Trophoblast cell (in vitro differentiated cells and primary cell): Measurements from ENCODE around the gene AOPEP.
A peak's percentile ranks its signal among the peaks of the same experiment; 100 is the strongest.

Experiments used
- DNase-seq, 2 donors: peaks; one replicate each; pipeline ENCODE4 v3.0.0-alpha.2; 2016
- H2AFZ ChIP-seq: 2 replicates; pipeline ENCODE4 v1.6.1; 2013; ENCODE audit warnings: low read length, moderate library complexity, mild to moderate bottlenecking; ENCODE audit not compliant: insufficient read depth, poor library complexity
- H2AK5ac ChIP-seq: 2 replicates; pipeline ENCODE4 v1.6.1; 2013; ENCODE audit warnings: mild to moderate bottlenecking, low read length
- H2BK120ac ChIP-seq: 2 replicates; pipeline ENCODE4 v1.6.1; 2013; ENCODE audit warnings: low read length, mild to moderate bottlenecking, moderate library complexity; ENCODE audit not compliant: insufficient read depth, poor library complexity
- H2BK12ac ChIP-seq: 2 replicates; pipeline ENCODE4 v1.6.1; 2013; ENCODE audit warnings: mild to moderate bottlenecking, low read length, moderate library complexity
- H2BK5ac ChIP-seq: 2 replicates; pipeline ENCODE4 v1.6.1; 2013; ENCODE audit warnings: low read length, low read depth, moderate library complexity, mild to moderate bottlenecking; ENCODE audit not compliant: poor library complexity
- H3K14ac ChIP-seq: 2 replicates; pipeline ENCODE4 v1.6.1; 2013; ENCODE audit warnings: mild to moderate bottlenecking, low read length
- H3K18ac ChIP-seq: 2 replicates; pipeline ENCODE4 v1.6.1; 2013; ENCODE audit warnings: mild to moderate bottlenecking, low read length
- H3K23ac ChIP-seq: 2 replicates; pipeline ENCODE4 v1.6.1; 2013; ENCODE audit warnings: low read length
- H3K27ac ChIP-seq: 2 replicates; pipeline ENCODE4 v1.5.1; 2013; ENCODE audit warnings: low read depth, mild to moderate bottlenecking, inconsistent platforms, low read length, moderate library complexity
- H3K27me3 ChIP-seq: 2 replicates; pipeline ENCODE4 v1.6.1; 2013; ENCODE audit warnings: inconsistent platforms, mild to moderate bottlenecking, low read length, moderate library complexity; ENCODE audit not compliant: insufficient read depth
- H3K36me3 ChIP-seq, 2 experiments: 1 replicate in 1 of 2; 2 replicates in 1 of 2; pipeline ENCODE4 v1.6.1; 2013; ENCODE audit warnings: low read length in 2 of 2, mild to moderate bottlenecking in 2 of 2, moderate library complexity in 1 of 2; ENCODE audit not compliant: insufficient read depth in 2 of 2, control insufficient read depth in 1 of 2
- H3K4ac ChIP-seq: 2 replicates; pipeline ENCODE4 v1.6.1; 2013; ENCODE audit warnings: low read depth, mild to moderate bottlenecking, low read length, moderate library complexity
- H3K4me1 ChIP-seq, 2 experiments: 1 replicate in 1 of 2; 2 replicates in 1 of 2; pipeline ENCODE4 v1.6.1; 2013; ENCODE audit warnings: low read length in 2 of 2, mild to moderate bottlenecking in 2 of 2, moderate library complexity in 1 of 2; ENCODE audit not compliant: insufficient read depth in 2 of 2, control insufficient read depth in 1 of 2
- H3K4me2 ChIP-seq: 2 replicates; pipeline ENCODE4 v1.6.1; 2013; ENCODE audit warnings: inconsistent platforms, mild to moderate bottlenecking, low read length, moderate library complexity
- H3K4me3 ChIP-seq: 2 replicates; pipeline ENCODE4 v1.5.1; 2013; ENCODE audit warnings: mild to moderate bottlenecking, low read depth, low read length, inconsistent platforms
- H3K79me1 ChIP-seq: one replicate; pipeline ENCODE4 v1.6.1; 2013; ENCODE audit warnings: low read length
- H3K79me2 ChIP-seq: 2 replicates; pipeline ENCODE4 v1.6.1; 2013; ENCODE audit warnings: low read length, mild to moderate bottlenecking; ENCODE audit not compliant: control insufficient read depth, insufficient read depth, poor library complexity
- H3K9ac ChIP-seq: 2 replicates; pipeline ENCODE4 v1.6.1; 2013; ENCODE audit warnings: mild to moderate bottlenecking, low read length
- H3K9me3 ChIP-seq: 2 replicates; pipeline ENCODE4 v1.6.1; 2013; ENCODE audit warnings: low read depth, mild to moderate bottlenecking, control low read depth, inconsistent platforms, low read length; ENCODE audit not compliant: insufficient read depth
- H4K12ac ChIP-seq: 2 replicates; pipeline ENCODE4 v1.6.1; 2013; ENCODE audit warnings: low read depth, mild to moderate bottlenecking, low read length, moderate library complexity
- H4K8ac ChIP-seq: 2 replicates; pipeline ENCODE4 v1.6.1; 2013; ENCODE audit warnings: low read depth, mild to moderate bottlenecking, low read length, moderate library complexity
- H4K91ac ChIP-seq: one replicate; pipeline ENCODE4 v1.6.1; 2013; ENCODE audit warnings: low read depth, mild to moderate bottlenecking, low read length, moderate library complexity
- WGBS: extraction: QIAGEN DNeasy Blood & Tissue Kit; methylation state at CpG from one replicate; pipeline ENCODE4 v1.1.7; 2013; ENCODE audit warnings: missing lambda C conversion rate; ENCODE audit not compliant: insufficient read length, insufficient coverage; ENCODE audit errors: extremely low coverage; 5-methylcytosine and 5-hydroxymethylcytosine counted together

The AOPEP gene

DNA sequence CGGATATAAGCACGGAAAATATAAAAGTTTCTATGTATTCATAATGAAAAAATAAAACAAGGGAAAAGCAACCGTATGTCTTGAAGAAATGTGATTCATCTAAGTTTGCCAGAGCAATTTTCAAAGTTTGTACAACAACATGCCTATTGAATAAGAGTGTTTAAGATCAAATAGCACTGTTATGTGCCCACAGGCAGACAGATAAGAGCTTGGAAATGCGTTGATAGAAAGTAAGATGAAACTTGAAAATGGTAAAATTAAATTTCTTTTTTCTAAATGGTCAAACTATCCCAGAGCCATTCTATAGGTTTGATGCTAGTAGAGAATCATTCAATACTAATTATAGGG is 401.7 kb downstream of the AOPEP start:
- Histone ChIP-seq H3K9ac (no peak overlapping the region), H3K4me2 (no peak overlapping the region), H2BK5ac (no peak overlapping the region), H3K23ac (no peak overlapping the region), H3K18ac (no peak overlapping the region), H3K9me3 (no peaks in the 10 kb centered on the region), H3K4me1 (peaks cover 0 to 8% of the 10 kb centered on the region in 2 experiments), H2AK5ac (no peak overlapping the region), H2BK120ac (no peak overlapping the region), H3K14ac (no peak overlapping the region), H2AFZ (no peak overlapping the region), H4K8ac (no peak overlapping the region), H3K36me3 (no peaks in the 10 kb centered on the region), H3K27ac (no peak overlapping the region), H2BK12ac (no peak overlapping the region), H4K12ac (no peak overlapping the region), H3K27me3 (no peaks in the 10 kb centered on the region), H3K4me3 (no peak overlapping the region), H3K79me1 (no peaks in the 10 kb centered on the region), H4K91ac (no peak overlapping the region), H3K4ac (no peak overlapping the region), H3K79me2 (no peaks in the 10 kb centered on the region)
- WGBS, result no CpG with 5 or more reads among the region's 4 CpGs
- peak in 1 of 2 donors; percentile 5 for DNase-seq

DNA sequence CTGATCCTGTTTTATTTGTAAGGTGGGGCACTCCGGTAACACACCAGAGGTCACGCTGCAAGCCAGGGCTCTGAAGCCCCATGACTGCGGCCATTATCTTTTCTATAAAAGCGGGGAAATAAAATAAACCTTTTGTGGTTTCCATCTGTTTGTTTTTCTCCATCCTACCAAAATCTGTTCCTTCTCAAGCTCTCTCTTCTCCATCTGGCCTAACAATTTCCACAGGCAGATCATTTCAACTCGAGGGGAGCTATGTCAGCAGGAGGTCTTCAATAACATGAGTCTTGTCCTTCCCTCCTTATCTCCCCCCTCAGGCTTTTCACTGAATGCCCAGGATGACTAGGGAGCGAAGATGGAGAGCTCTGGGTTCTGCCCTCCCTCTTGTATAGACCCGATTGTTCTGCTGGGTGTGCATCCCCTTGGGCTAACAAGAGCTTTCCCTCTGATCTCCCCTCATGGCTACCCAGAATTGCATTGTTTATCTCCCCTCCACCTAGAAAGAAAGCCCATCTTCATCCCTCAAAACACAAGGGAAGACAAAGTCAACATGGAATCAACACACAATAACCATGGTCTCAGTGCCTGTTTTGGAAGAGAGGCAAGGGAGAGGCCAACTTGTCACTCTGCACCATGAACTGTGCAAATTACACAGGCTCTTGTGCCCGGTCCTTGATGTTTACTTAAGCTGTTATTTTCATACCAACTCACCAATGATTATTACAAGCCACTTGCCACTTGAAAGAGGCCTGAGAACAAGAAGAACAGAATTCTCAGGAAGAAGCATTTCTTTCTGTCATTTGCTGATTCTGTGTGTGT is 403.2 kb downstream of the AOPEP start:
- no peak overlapping the region for H4K8ac ChIP-seq
- H4K91ac ChIP-seq, result no peak overlapping the region
- H3K27ac ChIP-seq, result no peak overlapping the region
- peaks cover 0 to 8% of the 10 kb centered on the region in 2 experiments for H3K4me1 ChIP-seq
- no peaks in the 10 kb centered on the region for H3K79me2 ChIP-seq
- H3K4me3 ChIP-seq, result no peak overlapping the region
- no peaks in the 10 kb centered on the region for H3K27me3 ChIP-seq
- no peak overlapping the region for H2BK5ac ChIP-seq
- H3K36me3 ChIP-seq, result no peaks in the 10 kb centered on the region
- H2AK5ac ChIP-seq, result no peak overlapping the region
- no peak overlapping the region for H4K12ac ChIP-seq
- no peak overlapping the region for H2BK12ac ChIP-seq
- DNase-seq, result no peak
- no peak overlapping the region for H3K18ac ChIP-seq
- no peak overlapping the region for H3K23ac ChIP-seq
- H3K4me2 ChIP-seq, result no peak overlapping the region
- no peaks in the 10 kb centered on the region for H3K79me1 ChIP-seq
- no peak overlapping the region for H3K14ac ChIP-seq
- WGBS, result no CpG with 5 or more reads among the region's 8 CpGs
- H3K4ac ChIP-seq, result no peak overlapping the region
- H2AFZ ChIP-seq, result no peak overlapping the region
- H3K9me3 ChIP-seq, result no peaks in the 10 kb centered on the region
- no peak overlapping the region for H3K9ac ChIP-seq
- no peak overlapping the region for H2BK120ac ChIP-seq

DNA sequence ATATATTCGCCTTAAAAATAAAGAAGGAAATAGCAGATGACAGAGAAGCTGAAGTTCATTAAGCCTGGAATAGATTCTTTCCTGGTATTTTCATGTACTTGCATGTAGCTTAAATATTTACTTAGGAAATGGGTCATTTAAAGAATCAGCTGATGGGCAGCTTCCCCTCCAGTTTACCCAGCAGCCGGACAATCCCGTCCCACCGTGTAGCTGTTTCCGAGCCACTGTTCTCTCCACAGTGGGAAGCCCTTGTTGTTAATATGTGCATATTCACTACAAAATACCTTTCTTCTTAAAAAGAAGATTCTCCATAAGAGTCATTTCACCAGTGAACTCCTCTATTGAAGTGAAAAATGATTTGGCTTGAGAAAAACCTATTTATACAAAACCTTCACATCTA is 404.0 kb downstream of the AOPEP start:
- Histone ChIP-seq H3K36me3 (no peaks in the 10 kb centered on the region), H2AK5ac (no peak overlapping the region), H3K18ac (no peak overlapping the region), H3K9ac (no peak overlapping the region), H3K4me1 (peaks cover 0 to 8% of the 10 kb centered on the region in 2 experiments), H3K27me3 (no peaks in the 10 kb centered on the region), H3K4me2 (no peak overlapping the region), H4K12ac (no peak overlapping the region), H4K91ac (no peak overlapping the region), H3K9me3 (no peaks in the 10 kb centered on the region), H3K14ac (no peak overlapping the region), H3K79me1 (no peaks in the 10 kb centered on the region), H3K4me3 (no peak overlapping the region), H2BK12ac (no peak overlapping the region), H2BK120ac (no peak overlapping the region), H4K8ac (no peak overlapping the region), H3K79me2 (no peaks in the 10 kb centered on the region), H3K23ac (no peak overlapping the region), H2BK5ac (no peak overlapping the region), H3K4ac (no peak overlapping the region), H3K27ac (no peak overlapping the region), H2AFZ (no peak overlapping the region)
- no peak for DNase-seq
- WGBS, result no CpG with 5 or more reads among the region's 5 CpGs

- H3K4me1 ChIP-seq, result peaks cover 0 to 6% of the 10 kb centered on the region in 2 experiments
- no peak overlapping the region for H2BK120ac ChIP-seq
- no peak overlapping the region for H3K4me2 ChIP-seq
- H4K91ac ChIP-seq, result peak overlapping the region; percentile 21
- no peak overlapping the region for H3K4me3 ChIP-seq
- WGBS, result no CpG with 5 or more reads among the region's 7 CpGs
- no peak overlapping the region for H3K4ac ChIP-seq
- H3K27ac ChIP-seq, result no peak overlapping the region
- H4K8ac ChIP-seq, result no peak overlapping the region
- no peak overlapping the region for H3K23ac ChIP-seq
- H3K14ac ChIP-seq, result no peak overlapping the region
- DNase-seq, result peak; percentile 21 to 75
- no peak overlapping the region for H2BK12ac ChIP-seq
- no peaks in the 10 kb centered on the region for H3K27me3 ChIP-seq
- no peak overlapping the region for H4K12ac ChIP-seq
- H3K18ac ChIP-seq, result peak overlapping the region; percentile 33
- H2BK5ac ChIP-seq, result no peak overlapping the region
- no peaks in the 10 kb centered on the region for H3K9me3 ChIP-seq
- H2AK5ac ChIP-seq, result no peak overlapping the region
- H3K36me3 ChIP-seq, result no peaks in the 10 kb centered on the region
- no peak overlapping the region for H2AFZ ChIP-seq
- no peaks in the 10 kb centered on the region for H3K79me2 ChIP-seq
- no peaks in the 10 kb centered on the region for H3K79me1 ChIP-seq
- H3K9ac ChIP-seq, result no peak overlapping the region
Observed at GRCh38 chr9:95131023-95131943, 404.8 kb downstream of the AOPEP start.
